HCT116 (cell line): Measurements from ENCODE around the gene PGLYRP4. TPM values are rescaled to one million over a fixed set of nuclear protein-coding genes. Genes with fewer than 3 reads are reported as not detected.

ENCODE experiments used
- ATAC-seq: fragments of 200-7000 bp; cut with Tn5 transposase; 2 replicates; pipeline ENCODE4 v1.9.1; 2020; ENCODE audit warnings: mild to moderate bottlenecking, moderate library complexity
- BruUV-seq: library from RNA; stranded (reverse); fragments of 400-500 nt; replicated peaks from 2 replicates; lab custom pipeline; 2021; lab: Mats Ljungman, UMichigan
- CTCF ChIA-PET: fragments of 300-600 bp; sonication (Branson Sonifier 250); formaldehyde crosslinking; loops from one replicate; lab custom pipeline; 2021; ENCODE audit warnings: antibody characterized with exemption; lab: Charles Lee
- POLR2A ChIA-PET: fragments of 300-600, 350-600 bp; sonication (Branson Sonifier 250); formaldehyde crosslinking; loops from one replicate; lab custom pipeline; 2021; ENCODE audit warnings: antibody characterized with exemption; lab: Charles Lee
- RAD21 ChIA-PET, 2 experiments: fragments of 300-600 bp; sonication (Branson Sonifier 250); formaldehyde crosslinking; loops; one replicate each; lab custom pipeline; 2023; ENCODE audit warnings: low total read pairs in 2 of 2; ENCODE audit not compliant: uncharacterized antibody in 2 of 2, unreplicated experiment in 2 of 2, low non-redundant PET in 1 of 2; lab: Charles Lee
- DNase-seq: peaks from one replicate; pipeline ENCODE4 v3.0.0-alpha.2; 2010; ENCODE audit warnings: low read depth, low spot score
- H2AFZ ChIP-seq: fragments of 200-600 bp; shearing (Covaris generic), sonication (generic); 2 replicates; pipeline ENCODE4 v1.6.1; 2017; ENCODE audit warnings: low read depth, mixed run types, mixed read lengths, antibody characterized with exemption, low read length; ENCODE audit not compliant: poor library complexity, severe bottlenecking
- H3K27ac ChIP-seq: 2 replicates; pipeline ENCODE4 v1.5.1; 2012; ENCODE audit warnings: low read depth, low read length
- H3K27me3 ChIP-seq: fragments of 200-600 bp; sonication (generic); 2 replicates; pipeline ENCODE4 v1.6.1; 2016; ENCODE audit warnings: mixed run types, low read length, mixed read lengths; ENCODE audit not compliant: insufficient read depth
- H3K36me3 ChIP-seq, 2 experiments: fragments of 200-500 bp in 1 of 2; fragments of 200-600 bp in 1 of 2; sonication (Bioruptor generic) in 1 of 2; sonication (generic) in 1 of 2; 2 replicates each; pipeline versions ENCODE4 v1.5.1 to v1.6.1; 2014 to 2016; ENCODE audit warnings: low read length in 2 of 2, inconsistent platforms in 1 of 2, mixed read lengths in 1 of 2, mixed run types in 1 of 2; ENCODE audit not compliant: insufficient read depth in 2 of 2, control insufficient read depth in 1 of 2
- H3K4me1 ChIP-seq, 2 experiments: fragments of 200-600 bp in 1 of 2; sonication (generic) in 1 of 2; 2 replicates each; pipeline versions ENCODE4 v1.5.1 to v1.6.1; 2012 to 2017; ENCODE audit warnings: low read length in 2 of 2, inconsistent platforms in 1 of 2, mild to moderate bottlenecking in 1 of 2, mixed read lengths in 1 of 2, mixed run types in 1 of 2, moderate library complexity in 1 of 2; ENCODE audit not compliant: insufficient read depth in 2 of 2, control insufficient read depth in 1 of 2
- H3K4me2 ChIP-seq: fragments of 200-600 bp; sonication (generic); 2 replicates; pipeline ENCODE4 v1.6.1; 2017; ENCODE audit warnings: mixed run types, low read length, mixed read lengths
- H3K4me3 ChIP-seq, 2 experiments: fragments of 200-600 bp in 1 of 2; sonication (generic) in 1 of 2; replicated peaks in 1 of 2; 2 replicates each; pipeline ENCODE4 v1.5.1; 2011 to 2016; ENCODE audit warnings: low read length in 2 of 2, control low read depth in 1 of 2, low read depth in 1 of 2, mild to moderate bottlenecking in 1 of 2, mixed read lengths in 1 of 2, mixed run types in 1 of 2
- H3K79me2 ChIP-seq: fragments of 200-600 bp; sonication (generic); 2 replicates; pipeline ENCODE4 v1.6.1; 2017; ENCODE audit warnings: mild to moderate bottlenecking, mixed run types, low read length, moderate library complexity, mixed read lengths; ENCODE audit not compliant: insufficient read depth
- H3K9ac ChIP-seq: fragments of 200-600 bp; sonication (generic); 2 replicates; pipeline ENCODE4 v1.6.1; 2016; ENCODE audit warnings: low read length, mixed read lengths
- H3K9me2 ChIP-seq: fragments of 200-600 bp; sonication (generic), shearing (Covaris generic); 2 replicates; pipeline ENCODE4 v1.6.1; 2017; ENCODE audit warnings: mixed run types, mild to moderate bottlenecking, moderate library complexity; ENCODE audit not compliant: insufficient read depth
- H3K9me3 ChIP-seq, 2 experiments: fragments of 200-500 bp in 1 of 2; fragments of 200-600 bp in 1 of 2; sonication (Bioruptor generic) in 1 of 2; sonication (generic) in 1 of 2; 2 replicates each; pipeline ENCODE4 v1.6.1; 2014 to 2017; ENCODE audit warnings: low read length in 2 of 2, mixed read lengths in 2 of 2, inconsistent platforms in 1 of 2, low read depth in 1 of 2, mild to moderate bottlenecking in 1 of 2, mixed run types in 1 of 2, moderate library complexity in 1 of 2; ENCODE audit not compliant: control insufficient read depth in 1 of 2, insufficient read depth in 1 of 2
- H4K20me1 ChIP-seq: fragments of 200-600 bp; sonication (generic), shearing (Covaris generic); 2 replicates; pipeline ENCODE4 v1.6.1; 2017; ENCODE audit warnings: mixed run types, mild to moderate bottlenecking, moderate library complexity; ENCODE audit not compliant: insufficient read depth
- EGR1 ChIP-seq: IDR thresholded peaks from 2 replicates; pipeline ENCODE4 v1.6.1; 2012; ENCODE audit warnings: low read depth
- ELF1 ChIP-seq: IDR thresholded peaks from 2 replicates; pipeline ENCODE4 v1.6.1; 2012; ENCODE audit warnings: low read depth, borderline replicate concordance
- EZH2 ChIP-seq: fragments of 200-600 bp; sonication (generic); IDR thresholded peaks from 2 replicates; pipeline ENCODE4 v1.6.1; 2017; ENCODE audit warnings: antibody characterized with exemption, mixed run types
- JUND ChIP-seq: IDR thresholded peaks from 2 replicates; pipeline ENCODE4 v1.6.1; 2012
- MAX ChIP-seq: IDR thresholded peaks from 2 replicates; pipeline ENCODE4 v1.6.1; 2012
- POLR2A ChIP-seq: IDR thresholded peaks from 2 replicates; pipeline ENCODE4 v1.7.0; 2011; ENCODE audit warnings: borderline replicate concordance; ENCODE audit not compliant: insufficient read depth, insufficient read length; ENCODE audit errors: extremely low read depth
- SIN3A ChIP-seq: IDR thresholded peaks from 2 replicates; pipeline ENCODE4 v1.6.1; 2012; ENCODE audit warnings: low read depth
- SRF ChIP-seq: IDR thresholded peaks from 2 replicates; pipeline ENCODE4 v1.6.1; 2012; ENCODE audit warnings: low read depth
- ZNF274 ChIP-seq: fragments of 200-500 bp; sonication (Bioruptor generic); IDR thresholded peaks from 2 replicates; pipeline ENCODE4 v1.6.1; 2014; ENCODE audit warnings: mild to moderate bottlenecking, low read depth, low read length, inconsistent platforms
- intact Hi-C: fragments of 100-400 bp; cut with micrococcal nuclease; formaldehyde crosslinking; loops from 2 replicates; pipeline ENCODE4 v1.10.0; 2022
- total RNA-seq: library from RNA; stranded (reverse); gene quantifications from one replicate; pipeline ENCODE4 v1.2.1, GENCODE V29; 2021; ENCODE audit not compliant: unreplicated experiment
- TF ChIP-seq, protein P1 (sequence below): IDR thresholded peaks from 2 replicates; pipeline ENCODE4 v1.6.1; 2011; ENCODE audit warnings: mild to moderate bottlenecking, low read length, moderate library complexity; ENCODE audit not compliant: insufficient replicate concordance; ENCODE audit errors: extremely low read depth
- TF ChIP-seq, protein P2 (sequence below): IDR thresholded peaks from 2 replicates; pipeline ENCODE4 v1.6.1; 2012
- TF ChIP-seq, protein P3 (sequence below): IDR thresholded peaks from 2 replicates; pipeline ENCODE4 v1.6.1; 2012; ENCODE audit warnings: low read depth

The PGLYRP4 gene
- total RNA-seq, 1 experiment from 2014 or later, result not detected

- ChIA-PET POLR2A (no interaction called here), CTCF (no interaction called here), RAD21 (no interaction called here)
- no peak for ATAC-seq
- no peaks in the 10 kb centered on the region for H3K9me2 ChIP-seq
- no peak overlapping the region for H3K4me2 ChIP-seq
- no peaks in the 10 kb centered on the region for H3K79me2 ChIP-seq
- intact Hi-C loops, result no loop called here
- H3K4me1 ChIP-seq, result no peaks in the 10 kb centered on the region
- H3K27ac ChIP-seq, result no peak overlapping the region
- no peaks in the 10 kb centered on the region for H3K36me3 ChIP-seq
- TF ChIP-seq ZNF274 (no peak), SIN3A (no peak), JUND (no peak), ELF1 (no peak), SRF (no peak), POLR2A (no peak), MAX (no peak), EZH2 (no peak), EGR1 (no peak)
- TF ChIP-seq, protein P1, sequence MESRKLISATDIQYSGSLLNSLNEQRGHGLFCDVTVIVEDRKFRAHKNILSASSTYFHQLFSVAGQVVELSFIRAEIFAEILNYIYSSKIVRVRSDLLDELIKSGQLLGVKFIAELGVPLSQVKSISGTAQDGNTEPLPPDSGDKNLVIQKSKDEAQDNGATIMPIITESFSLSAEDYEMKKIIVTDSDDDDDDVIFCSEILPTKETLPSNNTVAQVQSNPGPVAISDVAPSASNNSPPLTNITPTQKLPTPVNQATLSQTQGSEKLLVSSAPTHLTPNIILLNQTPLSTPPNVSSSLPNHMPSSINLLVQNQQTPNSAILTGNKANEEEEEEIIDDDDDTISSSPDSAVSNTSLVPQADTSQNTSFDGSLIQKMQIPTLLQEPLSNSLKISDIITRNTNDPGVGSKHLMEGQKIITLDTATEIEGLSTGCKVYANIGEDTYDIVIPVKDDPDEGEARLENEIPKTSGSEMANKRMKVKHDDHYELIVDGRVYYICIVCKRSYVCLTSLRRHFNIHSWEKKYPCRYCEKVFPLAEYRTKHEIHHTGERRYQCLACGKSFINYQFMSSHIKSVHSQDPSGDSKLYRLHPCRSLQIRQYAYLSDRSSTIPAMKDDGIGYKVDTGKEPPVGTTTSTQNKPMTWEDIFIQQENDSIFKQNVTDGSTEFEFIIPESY, result no peak
- TF ChIP-seq, protein P2, sequence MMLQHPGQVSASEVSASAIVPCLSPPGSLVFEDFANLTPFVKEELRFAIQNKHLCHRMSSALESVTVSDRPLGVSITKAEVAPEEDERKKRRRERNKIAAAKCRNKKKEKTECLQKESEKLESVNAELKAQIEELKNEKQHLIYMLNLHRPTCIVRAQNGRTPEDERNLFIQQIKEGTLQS, result no peak
- TF ChIP-seq, protein P3, sequence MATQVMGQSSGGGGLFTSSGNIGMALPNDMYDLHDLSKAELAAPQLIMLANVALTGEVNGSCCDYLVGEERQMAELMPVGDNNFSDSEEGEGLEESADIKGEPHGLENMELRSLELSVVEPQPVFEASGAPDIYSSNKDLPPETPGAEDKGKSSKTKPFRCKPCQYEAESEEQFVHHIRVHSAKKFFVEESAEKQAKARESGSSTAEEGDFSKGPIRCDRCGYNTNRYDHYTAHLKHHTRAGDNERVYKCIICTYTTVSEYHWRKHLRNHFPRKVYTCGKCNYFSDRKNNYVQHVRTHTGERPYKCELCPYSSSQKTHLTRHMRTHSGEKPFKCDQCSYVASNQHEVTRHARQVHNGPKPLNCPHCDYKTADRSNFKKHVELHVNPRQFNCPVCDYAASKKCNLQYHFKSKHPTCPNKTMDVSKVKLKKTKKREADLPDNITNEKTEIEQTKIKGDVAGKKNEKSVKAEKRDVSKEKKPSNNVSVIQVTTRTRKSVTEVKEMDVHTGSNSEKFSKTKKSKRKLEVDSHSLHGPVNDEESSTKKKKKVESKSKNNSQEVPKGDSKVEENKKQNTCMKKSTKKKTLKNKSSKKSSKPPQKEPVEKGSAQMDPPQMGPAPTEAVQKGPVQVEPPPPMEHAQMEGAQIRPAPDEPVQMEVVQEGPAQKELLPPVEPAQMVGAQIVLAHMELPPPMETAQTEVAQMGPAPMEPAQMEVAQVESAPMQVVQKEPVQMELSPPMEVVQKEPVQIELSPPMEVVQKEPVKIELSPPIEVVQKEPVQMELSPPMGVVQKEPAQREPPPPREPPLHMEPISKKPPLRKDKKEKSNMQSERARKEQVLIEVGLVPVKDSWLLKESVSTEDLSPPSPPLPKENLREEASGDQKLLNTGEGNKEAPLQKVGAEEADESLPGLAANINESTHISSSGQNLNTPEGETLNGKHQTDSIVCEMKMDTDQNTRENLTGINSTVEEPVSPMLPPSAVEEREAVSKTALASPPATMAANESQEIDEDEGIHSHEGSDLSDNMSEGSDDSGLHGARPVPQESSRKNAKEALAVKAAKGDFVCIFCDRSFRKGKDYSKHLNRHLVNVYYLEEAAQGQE, result no peak
- BruUV-seq, result no TSS peak
- no peak overlapping the region for H3K9ac ChIP-seq
- no peaks in the 10 kb centered on the region; the same call in 1 of the 2 replicates for H4K20me1 ChIP-seq
- no peaks in the 10 kb centered on the region; the same call in 1 of the 2 replicates for H3K27me3 ChIP-seq
- H2AFZ ChIP-seq, result no peak overlapping the region
- DNase-seq, result no peak
- H3K4me3 ChIP-seq, result no peak overlapping the region
- no peaks in the 10 kb centered on the region for H3K9me3 ChIP-seq
Observed at GRCh38 chr1:153333902-153334301, 14.7 kb downstream of the PGLYRP4 start.
